RWPE1 (cell line): ENCODE measurements around the gene PKD1L1.

Experiments
- CTCF ChIA-PET: fragments of 350-600 bp; sonication (Branson Sonifier 250); formaldehyde crosslinking; extraction: SDS; loops from one replicate; lab custom pipeline; 2021; lab: Yijun Ruan, JAX
- POLR2A ChIA-PET: fragments of 400-600 bp; formaldehyde crosslinking; extraction: SDS; loops from one replicate; lab custom pipeline; 2020; ENCODE audit warnings: antibody characterized with exemption; ENCODE audit not compliant: low non-redundant PET; lab: Yijun Ruan, JAX
- DNase-seq: peaks from one replicate; pipeline ENCODE4 v3.0.0; 2012; ENCODE audit warnings: low spot score
- H3K27ac ChIP-seq: fragments of 450-650 bp; 2 replicates; pipeline ENCODE4 v1.5.1; 2017
- TF ChIP-seq, protein P1 (sequence below): fragments of 450-650 bp; conservative IDR thresholded peaks from 2 replicates; pipeline ENCODE4 v1.5.1; 2017; ENCODE audit warnings: low read depth, mild to moderate bottlenecking

Gene PKD1L1

DNA sequence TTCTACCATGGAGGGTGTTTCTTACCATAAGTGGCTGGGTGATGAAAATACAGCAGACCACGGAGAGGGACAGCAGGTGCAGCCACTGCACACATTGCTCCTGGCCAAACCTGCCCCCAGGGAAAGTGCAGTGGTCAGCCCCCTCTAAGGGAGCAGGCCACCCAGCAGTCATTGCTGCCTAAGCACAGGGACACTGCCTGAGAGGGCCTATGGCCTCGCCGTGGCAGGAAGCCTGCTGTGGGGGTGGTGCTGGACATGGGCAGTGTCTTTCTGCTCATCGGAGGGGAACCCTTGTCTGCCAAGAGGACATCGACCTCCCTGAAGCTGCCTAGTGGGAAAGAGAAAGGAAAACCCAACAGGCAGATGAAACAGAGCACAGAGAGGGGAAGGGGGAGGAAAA lies 118.3 kb downstream of the PKD1L1 start:
- no peak for DNase-seq
- ChIA-PET CTCF (no interaction called here), POLR2A (no interaction called here)
- TF ChIP-seq, protein P1, sequence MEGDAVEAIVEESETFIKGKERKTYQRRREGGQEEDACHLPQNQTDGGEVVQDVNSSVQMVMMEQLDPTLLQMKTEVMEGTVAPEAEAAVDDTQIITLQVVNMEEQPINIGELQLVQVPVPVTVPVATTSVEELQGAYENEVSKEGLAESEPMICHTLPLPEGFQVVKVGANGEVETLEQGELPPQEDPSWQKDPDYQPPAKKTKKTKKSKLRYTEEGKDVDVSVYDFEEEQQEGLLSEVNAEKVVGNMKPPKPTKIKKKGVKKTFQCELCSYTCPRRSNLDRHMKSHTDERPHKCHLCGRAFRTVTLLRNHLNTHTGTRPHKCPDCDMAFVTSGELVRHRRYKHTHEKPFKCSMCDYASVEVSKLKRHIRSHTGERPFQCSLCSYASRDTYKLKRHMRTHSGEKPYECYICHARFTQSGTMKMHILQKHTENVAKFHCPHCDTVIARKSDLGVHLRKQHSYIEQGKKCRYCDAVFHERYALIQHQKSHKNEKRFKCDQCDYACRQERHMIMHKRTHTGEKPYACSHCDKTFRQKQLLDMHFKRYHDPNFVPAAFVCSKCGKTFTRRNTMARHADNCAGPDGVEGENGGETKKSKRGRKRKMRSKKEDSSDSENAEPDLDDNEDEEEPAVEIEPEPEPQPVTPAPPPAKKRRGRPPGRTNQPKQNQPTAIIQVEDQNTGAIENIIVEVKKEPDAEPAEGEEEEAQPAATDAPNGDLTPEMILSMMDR, result no peak
- H3K27ac ChIP-seq, result no peak overlapping the region

DNA sequence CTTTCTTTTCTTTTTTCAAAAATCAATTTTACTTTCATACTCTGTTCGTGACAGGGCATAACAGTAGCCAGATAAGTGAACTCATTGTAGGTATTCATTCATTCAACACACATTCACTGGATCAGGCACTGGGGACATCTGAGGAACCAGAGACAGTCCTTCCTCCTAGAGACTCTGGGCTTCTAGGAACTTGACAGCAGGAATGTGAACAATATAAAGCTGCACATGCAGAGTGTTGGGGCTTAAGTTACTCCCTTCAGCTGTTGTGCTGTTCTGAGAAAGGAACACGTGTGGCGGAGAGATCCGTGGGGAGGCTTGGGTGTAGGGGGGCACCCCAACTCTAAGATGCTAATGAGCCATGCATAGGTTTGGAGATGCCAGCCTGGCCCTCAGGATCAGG lies 120.4 kb downstream of the PKD1L1 start:
- TF ChIP-seq, protein P1, result no peak
- no peak for DNase-seq
- H3K27ac ChIP-seq, result no peak overlapping the region
- CTCF ChIA-PET, result interaction anchor here (0.6 to 1.0 kb wide), 2 partner anchors 9 to 1123 kb away, joined by 3 to 4 read pairs; no protein-coding TSS in a partner anchor
- POLR2A ChIA-PET, result no interaction called here

DNA sequence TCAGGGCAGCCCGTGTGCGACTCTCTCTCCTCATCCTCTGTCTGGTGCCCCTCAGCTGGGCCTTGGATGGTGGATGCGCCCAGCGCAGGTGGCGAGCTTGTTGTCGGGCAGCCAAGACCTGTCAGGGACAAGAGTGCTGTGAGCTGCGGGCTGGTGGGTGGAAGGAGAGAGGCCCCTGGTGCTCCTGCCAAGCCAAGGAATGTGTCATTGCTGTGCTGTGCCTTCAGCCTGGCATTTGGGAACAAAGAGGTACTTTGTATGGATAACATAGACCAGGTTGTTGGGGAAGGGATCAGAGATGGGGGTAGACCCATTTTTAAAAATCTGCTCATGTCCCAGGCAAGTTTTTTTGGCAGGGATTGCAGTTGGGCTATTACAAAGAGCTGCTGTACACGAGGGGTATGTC lies 120.9 kb downstream of the PKD1L1 start:
- TF ChIP-seq, protein P1, result no peak
- ChIA-PET POLR2A (no interaction called here), CTCF (interaction anchor here (0.6 to 1.2 kb wide), 5 partner anchors 8 to 1122 kb away, joined by 3 to 8 read pairs (median 4); no protein-coding TSS in a partner anchor)
- no peak for DNase-seq
- no peak overlapping the region for H3K27ac ChIP-seq

DNA sequence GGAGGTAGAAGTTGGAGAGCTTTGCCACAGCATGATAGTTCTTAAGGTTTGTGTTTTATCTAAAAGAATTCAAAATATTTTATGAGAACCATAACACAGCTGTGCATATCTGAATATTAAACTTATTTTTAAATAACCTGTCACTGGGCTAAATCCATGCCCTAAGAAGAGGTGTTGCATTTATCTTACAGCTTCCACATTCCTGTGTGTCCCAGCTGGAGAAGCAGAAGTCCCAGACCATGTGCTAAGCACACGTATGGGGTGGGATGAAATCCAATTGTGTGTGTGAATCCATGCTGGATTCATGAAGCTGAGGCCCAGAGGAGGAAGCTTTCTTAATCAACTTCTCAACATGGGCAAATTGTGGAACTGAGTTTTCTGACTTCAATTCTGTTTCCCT lies 121.5 kb downstream of the PKD1L1 start:
- TF ChIP-seq, protein P1, result no peak
- ChIA-PET CTCF (interaction anchor here (0.5 to 1.2 kb wide), 3 partner anchors 141 to 561 kb away, joined by 3 to 8 read pairs (median 4); no protein-coding TSS in a partner anchor), POLR2A (no interaction called here)
- H3K27ac ChIP-seq, result no peak overlapping the region
- DNase-seq, result no peak

DNA sequence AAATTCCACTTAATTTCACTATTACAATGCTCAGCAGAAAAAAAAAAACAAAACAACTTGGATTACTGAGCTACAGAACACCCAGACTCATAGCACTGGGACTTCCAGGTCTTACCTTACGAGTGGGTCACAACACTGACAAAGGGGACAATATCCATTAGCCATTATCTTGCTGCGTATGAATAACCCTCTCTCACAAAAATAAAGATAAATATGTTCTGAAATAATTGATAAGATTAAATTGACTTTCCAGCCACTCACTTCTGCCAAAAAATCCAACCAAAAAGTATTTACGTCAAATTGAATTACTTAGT lies 128.7 kb downstream of the PKD1L1 start:
- no peak overlapping the region for H3K27ac ChIP-seq
- DNase-seq, result no peak
- TF ChIP-seq, protein P1, result peak; percentile 80
- ChIA-PET POLR2A (no interaction called here), CTCF (interaction anchor here (0.5 to 2.2 kb wide), 20 partner anchors 8 to 1309 kb away, joined by 3 to 18 read pairs (median 4); partner anchors contain the start of gene TNS3)

DNA sequence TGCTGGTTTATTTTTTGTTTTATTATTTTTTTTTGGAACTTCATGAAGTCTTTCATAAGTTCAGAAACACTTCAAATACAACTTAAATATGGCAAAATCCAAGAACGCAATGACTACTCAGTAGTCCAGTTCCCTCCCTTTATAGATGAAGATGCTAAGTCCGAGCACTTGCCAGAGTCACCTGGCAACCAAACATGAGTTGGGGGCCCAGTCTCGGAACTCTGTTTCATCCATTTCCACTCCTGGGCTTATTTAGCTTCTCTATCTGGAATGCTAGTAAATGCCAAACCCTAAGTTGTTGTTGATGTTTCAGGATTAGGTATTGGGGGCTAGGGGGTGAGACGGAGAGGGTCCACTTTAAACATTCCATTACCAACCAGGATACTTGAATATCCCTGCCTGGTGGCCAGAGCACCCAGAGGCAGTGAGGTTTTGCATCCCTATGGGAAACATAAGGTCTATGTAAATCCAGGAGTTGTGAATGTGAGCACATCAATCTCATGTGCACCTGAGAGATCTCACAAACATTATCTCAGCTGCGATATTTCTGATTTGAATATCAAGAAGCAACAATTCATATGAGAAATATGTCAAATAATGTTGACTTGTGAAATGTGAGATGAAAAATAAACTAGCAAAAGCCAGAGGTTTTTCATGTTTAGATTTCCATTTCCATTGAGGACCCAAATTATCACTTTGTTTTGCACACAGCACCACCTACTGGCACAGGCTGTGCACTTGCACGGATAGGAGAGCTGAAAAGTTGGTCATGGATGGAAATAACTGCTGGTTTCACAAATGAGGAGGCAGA lies 129.3 kb downstream of the PKD1L1 start:
- peak; percentile 70 for DNase-seq
- H3K27ac ChIP-seq, result no peak overlapping the region
- ChIA-PET POLR2A (no interaction called here), CTCF (interaction anchor here (0.5 to 2.2 kb wide), 24 partner anchors 9 to 1650 kb away, joined by 3 to 18 read pairs (median 4); partner anchors contain the start of gene TNS3)
- TF ChIP-seq, protein P1, result peak; percentile 98
